HG02571 (cell line): ENCODE results near the gene FBXW5.

Experiments used
- ATAC-seq: cut with Tn5 transposase; IDR thresholded peaks from one replicate; pipeline ENCODE4 v1.9.1; 2021; ENCODE audit warnings: mild to moderate bottlenecking, moderate library complexity; ENCODE audit not compliant: unreplicated experiment

The FBXW5 gene

GRCh38 chr9:136949817-136950655 is 5.5 kb upstream of the FBXW5 start:
- ATAC-seq: peak; percentile 56

- ATAC-seq: no peak
These were observed 4.8 kb upstream of the FBXW5 start for GRCh38 chr9:136949239-136949816.

- ATAC-seq: no peak
These were observed 3.5 kb upstream of the FBXW5 start for GRCh38 chr9:136947955-136948510.

GRCh38 chr9:136947028-136947891 is 2.7 kb upstream of the FBXW5 start:
- ATAC-seq: no peak

- no peak for ATAC-seq
These were observed 1.9 kb upstream of the FBXW5 start for GRCh38 chr9:136946228-136947027.

- ATAC-seq: no peak
These were observed 1.0 kb upstream of the FBXW5 start for GRCh38 chr9:136945333-136946227.

GRCh38 chr9:136944212-136944518 is 373 bp downstream of the FBXW5 start:
- ATAC-seq: no peak

- ATAC-seq: peak; percentile 7
These were observed 987 bp downstream of the FBXW5 start for GRCh38 chr9:136943291-136944211.

GRCh38 chr9:136942881-136943230 is 1.7 kb downstream of the FBXW5 start:
- no peak for ATAC-seq

GRCh38 chr9:136942112-136942880 is 2.2 kb downstream of the FBXW5 start:
- no peak for ATAC-seq

- ATAC-seq: no peak
These were observed 3.1 kb downstream of the FBXW5 start for GRCh38 chr9:136941231-136942111.

GRCh38 chr9:136940526-136941230 is 3.9 kb downstream of the FBXW5 start:
- ATAC-seq: no peak

- ATAC-seq: no peak
These were observed 4.5 kb downstream of the FBXW5 start for GRCh38 chr9:136939996-136940525.

GRCh38 chr9:136939431-136939995 is 5.0 kb downstream of the FBXW5 start:
- no peak for ATAC-seq

- no peak for ATAC-seq
These were observed 7.1 kb downstream of the FBXW5 start for GRCh38 chr9:136937186-136938001.
